ENCODE data around the gene PSMA5.
A peak's percentile ranks its signal among the peaks of the same experiment; 100 is the strongest.

Gene PSMA5

DNA sequence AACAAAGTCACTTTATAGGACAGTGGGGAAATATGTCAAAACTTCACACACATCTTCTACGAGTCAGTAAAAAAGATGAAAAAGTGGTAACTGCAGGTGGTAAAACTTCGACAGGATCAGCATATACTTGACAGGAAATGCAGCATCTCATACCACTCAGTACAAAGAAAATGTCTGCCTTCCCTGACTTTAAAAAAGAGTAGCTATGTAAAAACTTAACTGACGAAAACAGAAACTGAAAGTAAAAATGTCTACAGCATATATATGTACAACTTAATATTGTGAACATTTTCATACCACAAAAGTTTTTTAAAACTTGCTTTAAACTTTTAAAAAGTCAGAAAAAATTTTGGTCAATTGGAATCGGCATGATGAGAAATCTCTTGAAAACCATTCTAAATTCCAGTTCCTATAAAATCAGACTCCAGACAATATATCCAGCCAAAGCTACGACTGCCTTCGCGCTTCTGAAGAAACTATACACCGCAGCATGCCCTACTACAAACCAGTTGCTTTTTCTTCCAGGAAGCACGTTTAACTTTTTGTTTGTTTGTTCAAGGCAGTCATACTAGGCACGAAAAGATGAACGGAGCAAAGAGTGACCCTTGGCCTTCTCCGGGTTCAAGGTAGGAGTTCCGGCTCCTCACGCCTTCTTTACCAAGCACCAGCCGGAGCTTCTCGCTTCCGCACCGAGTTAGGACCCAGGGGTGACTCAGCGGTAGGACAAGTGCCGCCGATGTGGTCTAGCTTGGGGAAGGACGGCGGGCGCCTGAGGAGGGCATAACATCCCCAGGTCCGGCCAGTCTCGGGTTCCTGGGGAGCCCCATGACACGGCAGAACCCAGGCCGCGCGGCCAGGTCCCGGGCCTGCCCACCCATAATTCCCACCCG lies 612 bp downstream of the PSMA5 start (continued):
- TF ChIP-seq ZBTB17 (tag by site-specific recombination; IDR thresholded peaks at IDR 0.05) (peak; percentile 62), ZEB2 (tag by site-specific recombination; IDR thresholded peaks at IDR 0.05) (peak; percentile 52), KLF9 (tag by site-specific recombination; IDR thresholded peaks at IDR 0.05; ENCODE audit: low read depth) (peak; percentile 44; the same call in 1 of the 2 replicates), ZNF391 (tag by site-specific recombination; IDR thresholded peaks at IDR 0.05; ENCODE audit: borderline replicate concordance, low read depth) (peak; percentile 71; the same call in 1 of the 2 replicates), ZNF10 (tag by site-specific recombination; IDR thresholded peaks at IDR 0.05) (peak; percentile 100), INSM2 (tag by site-specific recombination; IDR thresholded peaks at IDR 0.05) (0 out of 2 replicates have a peak, but pooled peaks have one; percentile 49), ZSCAN23 (tag by site-specific recombination; IDR thresholded peaks at IDR 0.05) (0 out of 2 replicates have a peak, but pooled peaks have one; percentile 46), TRIM28 (IDR thresholded peaks at IDR 0.05; ENCODE audit: borderline replicate concordance, low read length) (no peak), ZNF792 (tag by site-specific recombination; IDR thresholded peaks at IDR 0.05) (peak; percentile 37; the same call in 1 of the 2 replicates), ZNF423 (tag by site-specific recombination; IDR thresholded peaks at IDR 0.05) (peak; percentile 87), ZNF561 (tag by site-specific recombination; IDR thresholded peaks at IDR 0.05; ENCODE audit: borderline replicate concordance) (0 out of 2 replicates have a peak, but pooled peaks have one; percentile 28), ZNF600 (tag by site-specific recombination; IDR thresholded peaks at IDR 0.05) (peak; percentile 96), ZSCAN30 (tag by site-specific recombination; IDR thresholded peaks at IDR 0.05) (0 out of 2 replicates have a peak, but pooled peaks have one; percentile 71)
- TF ChIP-seq, protein P1, sequence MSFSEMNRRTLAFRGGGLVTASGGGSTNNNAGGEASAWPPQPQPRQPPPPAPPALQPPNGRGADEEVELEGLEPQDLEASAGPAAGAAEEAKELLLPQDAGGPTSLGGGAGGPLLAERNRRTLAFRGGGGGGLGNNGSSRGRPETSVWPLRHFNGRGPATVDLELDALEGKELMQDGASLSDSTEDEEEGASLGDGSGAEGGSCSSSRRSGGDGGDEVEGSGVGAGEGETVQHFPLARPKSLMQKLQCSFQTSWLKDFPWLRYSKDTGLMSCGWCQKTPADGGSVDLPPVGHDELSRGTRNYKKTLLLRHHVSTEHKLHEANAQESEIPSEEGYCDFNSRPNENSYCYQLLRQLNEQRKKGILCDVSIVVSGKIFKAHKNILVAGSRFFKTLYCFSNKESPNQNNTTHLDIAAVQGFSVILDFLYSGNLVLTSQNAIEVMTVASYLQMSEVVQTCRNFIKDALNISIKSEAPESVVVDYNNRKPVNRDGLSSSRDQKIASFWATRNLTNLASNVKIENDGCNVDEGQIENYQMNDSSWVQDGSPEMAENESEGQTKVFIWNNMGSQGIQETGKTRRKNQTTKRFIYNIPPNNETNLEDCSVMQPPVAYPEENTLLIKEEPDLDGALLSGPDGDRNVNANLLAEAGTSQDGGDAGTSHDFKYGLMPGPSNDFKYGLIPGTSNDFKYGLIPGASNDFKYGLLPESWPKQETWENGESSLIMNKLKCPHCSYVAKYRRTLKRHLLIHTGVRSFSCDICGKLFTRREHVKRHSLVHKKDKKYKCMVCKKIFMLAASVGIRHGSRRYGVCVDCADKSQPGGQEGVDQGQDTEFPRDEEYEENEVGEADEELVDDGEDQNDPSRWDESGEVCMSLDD (tag by site-specific recombination; IDR thresholded peaks at IDR 0.05) = peak; percentile 57; the same call in 1 of the 2 replicates

DNA sequence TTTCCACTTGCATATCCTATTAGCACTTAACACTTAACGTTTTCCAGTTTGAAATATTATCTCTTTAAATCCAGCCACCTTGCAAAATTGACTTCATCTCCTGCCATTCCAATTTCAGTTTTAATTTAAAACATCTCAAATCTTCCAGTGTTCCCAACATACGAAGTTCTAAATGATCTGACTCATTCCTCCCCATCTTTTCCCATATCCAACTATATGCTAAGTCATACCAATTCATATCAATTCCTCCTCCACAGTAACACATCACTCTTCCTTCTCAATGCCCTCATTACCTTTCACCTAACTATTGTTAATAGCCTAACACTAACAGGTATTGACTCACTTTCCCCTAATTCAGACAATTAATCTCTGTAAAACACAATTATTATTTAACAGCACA lies 2.8 kb downstream of the PSMA5 start:
- peaks cover 13 to 43% of the 10 kb centered on the region in 2 experiments; a peak in 2 of 3 replicates for H3K36me3 ChIP-seq (ENCODE audit: control insufficient read depth in 2 of 2, insufficient read depth in 1 of 2, low read length in 2 of 2)
- CTCF ChIA-PET = interaction anchor here (0.6 to 1.3 kb wide), 7 partner anchors 30 to 584 kb away, joined by 3 to 7 read pairs (median 5); no protein-coding TSS in a partner anchor
- H3K27ac ChIP-seq (ENCODE audit: extremely low read depth, low read depth, low read length) = no peak overlapping the region
- TF ChIP-seq PRDM1 (tag by site-specific recombination; IDR thresholded peaks at IDR 0.05) = 0 out of 2 replicates have a peak, but pooled peaks have one; percentile 31
- no peak for TF ChIP-seq ZNF404 (tag by site-specific recombination; IDR thresholded peaks at IDR 0.05)
- H3K4me3 ChIP-seq (ENCODE audit: low read depth, low read length) = no peak overlapping the region
- POLR2A ChIA-PET = no interaction called here
- no peaks in the 10 kb centered on the region for H3K9me3 ChIP-seq (ENCODE audit: control insufficient read depth, insufficient read depth, low read depth, low read length)
- no peaks in the 10 kb centered on the region for H3K4me1 ChIP-seq (ENCODE audit: control insufficient read depth, insufficient read depth, low read length)

DNA sequence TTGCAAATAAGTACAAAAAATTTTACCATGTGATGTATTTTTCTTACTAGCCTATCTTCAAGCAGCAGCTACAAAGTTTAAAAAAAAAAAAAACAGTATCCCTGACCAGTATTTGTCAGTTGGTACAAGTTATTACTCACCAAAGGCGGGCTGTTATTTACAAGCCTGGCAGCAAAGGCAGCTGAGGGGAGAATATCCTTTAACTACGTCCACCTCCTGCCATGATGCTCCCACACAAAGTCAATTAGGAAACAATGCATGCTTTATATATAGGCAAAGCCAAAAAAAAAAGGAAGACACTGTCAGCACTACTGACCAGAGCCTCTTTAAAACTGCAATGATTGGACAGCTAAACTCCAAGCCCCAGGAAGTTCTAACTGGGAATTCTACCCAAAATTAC lies 13.7 kb downstream of the PSMA5 start:
- Histone ChIP-seq H3K36me3 (ENCODE audit: control insufficient read depth in 2 of 2, insufficient read depth in 1 of 2, low read length in 2 of 2) (peaks cover 35 to 100% of the 10 kb centered on the region in 2 experiments), H3K4me3 (ENCODE audit: low read depth, low read length) (no peak overlapping the region), H3K4me1 (ENCODE audit: control insufficient read depth, insufficient read depth, low read length) (no peaks in the 10 kb centered on the region), H3K9me3 (ENCODE audit: control insufficient read depth, insufficient read depth, low read depth, low read length) (no peaks in the 10 kb centered on the region), H3K27ac (ENCODE audit: extremely low read depth, low read depth, low read length) (no peak overlapping the region)
- POLR2A ChIA-PET = interaction anchor here (1.1 kb wide), 1 partner anchor 13 kb away, joined by 3 read pairs; no protein-coding TSS in a partner anchor
- peak; percentile 36; the same call in 1 of the 2 replicates for TF ChIP-seq EGR2 (tag by site-specific recombination; IDR thresholded peaks at IDR 0.05; ENCODE audit: low read depth)
- no peak for TF ChIP-seq ZNF266 (tag by site-specific recombination; IDR thresholded peaks at IDR 0.05; ENCODE audit: low read depth)
- TF ChIP-seq ZNF585B (tag by site-specific recombination; IDR thresholded peaks at IDR 0.05) = no peak
- no peak for TF ChIP-seq ZNF692 (tag by site-specific recombination; IDR thresholded peaks at IDR 0.05)
- TF ChIP-seq ZNF23 (tag by site-specific recombination; IDR thresholded peaks at IDR 0.05; ENCODE audit: borderline replicate concordance) = no peak
- CTCF ChIA-PET = interaction anchor here (0.9 to 1.5 kb wide), 3 partner anchors 12 to 78 kb away, joined by 3 to 6 read pairs (median 5); no protein-coding TSS in a partner anchor

All from HEK293 (cell line).